Testis (tissue), 3 donors: Measurements from ENCODE around the gene LRRK1. TPM values are rescaled to one million over a fixed set of nuclear protein-coding genes. Genes with fewer than 3 reads are reported as not detected.

Experiments used
- DNase-seq: peaks from one replicate; pipeline ENCODE4 v3.0.0-alpha.2; 2019
- H3K27ac ChIP-seq, 2 donors: fragments of 200-600 bp; sonication (generic); one replicate each; pipeline ENCODE4 v1.5.1; 2019
- H3K27me3 ChIP-seq: fragments of 200-600 bp; sonication (generic); one replicate; pipeline ENCODE4 v1.5.1; 2019
- H3K36me3 ChIP-seq: fragments of 200-600 bp; sonication (generic); one replicate; pipeline ENCODE4 v1.5.1; 2017; ENCODE audit warnings: low read depth; ENCODE audit errors: missing control alignments
- H3K4me1 ChIP-seq: fragments of 200-600 bp; sonication (generic); one replicate; pipeline ENCODE4 v1.5.1; 2019
- H3K4me3 ChIP-seq, 2 donors: fragments of 200-600 bp; sonication (generic); one replicate each; pipeline ENCODE4 v1.5.1; 2017 to 2019
- H3K9me3 ChIP-seq: fragments of 200-600 bp; sonication (generic); one replicate; pipeline ENCODE4 v1.5.1; 2017
- CTCF ChIP-seq, 3 experiments: fragments of 450-650 bp in 2 of 3; fragments of 200-600 bp in 1 of 3; sonication (generic) in 1 of 3; IDR thresholded peaks; one replicate each; pipeline ENCODE4 v1.5.1; 2016 to 2019; ENCODE audit warnings: antibody characterized with exemption in 3 of 3, mild to moderate bottlenecking in 2 of 3, moderate library complexity in 1 of 3
- POLR2A ChIP-seq: fragments of 450-650 bp; IDR thresholded peaks from one replicate; pipeline ENCODE4 v1.6.1; 2017; ENCODE audit warnings: antibody characterized with exemption, mild to moderate bottlenecking, moderate library complexity
- WGBS, 2 donors: methylation state at CpG; one replicate each; pipeline ENCODE4 v1.1.5; 2018; 5-methylcytosine and 5-hydroxymethylcytosine counted together
- intact Hi-C: fragments of 100-400 bp; cut with DNase I; formaldehyde crosslinking; loops from one replicate; pipeline ENCODE4 v1.15.1; 2023; ENCODE audit warnings: low total_unique reads
- polyA plus RNA-seq: library from polyadenylated mRNA; stranded (reverse); fragments of 350-450 nt; fragmentation: Illumina TruSeq; extraction: RNeasy Lipid Tissue Mini Kit (QIAGEN cat#74804); gene quantifications from one replicate; pipeline ENCODE4 v1.2.3, GENCODE V29; 2014; ENCODE audit warnings: low read depth, low replicate concordance; ENCODE audit not compliant: insufficient read depth
- total RNA-seq, 2 donors: library from RNA; depleted of rRNA; stranded (reverse); fragments of >200 nt; gene quantifications; one replicate each; pipeline ENCODE4 v1.2.3, GENCODE V29; 2016

Gene LRRK1
- total and polyA plus RNA-seq, 3 donors from 2014 or later: 18.8 to 24.6 (median 23.0) TPM

- Histone ChIP-seq H3K36me3 (no peaks in the 10 kb centered on the region), H3K4me3 (no peak overlapping the region), H3K27me3 (no peaks in the 10 kb centered on the region), H3K9me3 (no peaks in the 10 kb centered on the region), H3K4me1 (peaks cover 13% of the 10 kb centered on the region), H3K27ac (peak overlapping the region in 1 of 2 donors; percentile 25)
- 43 to 54% methylated on average over 13 to 17 of the region's 17 CpGs for WGBS, 2 donors
- no peak for TF ChIP-seq CTCF (IDR thresholded peaks at IDR 0.05)
- no peak for TF ChIP-seq POLR2A
- intact Hi-C loops: no loop called here
- peak; percentile 61 for DNase-seq
Measured at GRCh38 chr15:101115786-101116680, 196.9 kb downstream of the LRRK1 start.

GRCh38 chr15:101116681-101116976 is 197.5 kb downstream of the LRRK1 start:
- no peaks in the 10 kb centered on the region for H3K27me3 ChIP-seq
- H3K9me3 ChIP-seq: no peaks in the 10 kb centered on the region
- H3K36me3 ChIP-seq: no peaks in the 10 kb centered on the region
- H3K4me3 ChIP-seq: no peak overlapping the region
- peaks cover 18% of the 10 kb centered on the region for H3K4me1 ChIP-seq
- no peak for TF ChIP-seq CTCF (IDR thresholded peaks at IDR 0.05)
- TF ChIP-seq POLR2A: no peak
- DNase-seq: no peak
- intact Hi-C loops: no loop called here
- WGBS, 2 donors: 95 to 100% methylated on average over 1 of the region's 1 CpG
- H3K27ac ChIP-seq: no peak overlapping the region

GRCh38 chr15:101118116-101118515 is 199.0 kb downstream of the LRRK1 start:
- Histone ChIP-seq H3K27me3 (no peaks in the 10 kb centered on the region), H3K27ac (no peak overlapping the region), H3K36me3 (no peaks in the 10 kb centered on the region), H3K4me3 (no peak overlapping the region), H3K4me1 (peaks cover 23% of the 10 kb centered on the region), H3K9me3 (no peaks in the 10 kb centered on the region)
- TF ChIP-seq CTCF (IDR thresholded peaks at IDR 0.05): no peak
- no peak for TF ChIP-seq POLR2A
- intact Hi-C loops: no loop called here
- DNase-seq: no peak
- WGBS, 2 donors: 88 to 91% methylated on average over 9 of the region's 9 CpGs

- intact Hi-C loops: no loop called here
- WGBS, 2 donors: 88 to 94% methylated on average over 7 to 10 of the region's 10 CpGs
- TF ChIP-seq POLR2A: no peak
- no peak for TF ChIP-seq CTCF (IDR thresholded peaks at IDR 0.05)
Measured at GRCh38 chr15:101118615-101119014, 199.5 kb downstream of the LRRK1 start.

GRCh38 chr15:101119181-101119580 is 200.0 kb downstream of the LRRK1 start:
- DNase-seq: no peak
- H3K9me3 ChIP-seq: no peaks in the 10 kb centered on the region
- no peak overlapping the region for H3K4me3 ChIP-seq
- WGBS, 2 donors: 96 to 98% methylated on average over 2 of the region's 2 CpGs
- H3K27me3 ChIP-seq: no peaks in the 10 kb centered on the region
- no peaks in the 10 kb centered on the region for H3K36me3 ChIP-seq
- H3K4me1 ChIP-seq: peaks cover 23% of the 10 kb centered on the region
- H3K27ac ChIP-seq: no peak overlapping the region
- TF ChIP-seq CTCF (IDR thresholded peaks at IDR 0.05) (no peak), POLR2A (no peak)
- intact Hi-C loops: no loop called here

More at GRCh38 chr15:101118615-101119014, 199.5 kb downstream of the LRRK1 start:
- H3K27ac ChIP-seq: no peak overlapping the region
- H3K4me3 ChIP-seq: no peak overlapping the region
- H3K9me3 ChIP-seq: no peaks in the 10 kb centered on the region
- DNase-seq: no peak
- no peaks in the 10 kb centered on the region for H3K36me3 ChIP-seq
- no peaks in the 10 kb centered on the region for H3K27me3 ChIP-seq
- H3K4me1 ChIP-seq: peaks cover 23% of the 10 kb centered on the region
